A549 (cell line): ENCODE results near the gene ALOX12. TPM values are rescaled to one million over a fixed set of nuclear protein-coding genes. Genes with fewer than 3 reads are reported as not detected.
"Not testable (repeated sequence)": the region's sequence is repeated elsewhere in the genome, so short reads cannot be mapped to it uniquely, and the experiment has no call there.

ENCODE experiments used
- ATAC-seq, 2 experiments: fragments of 200-7000 bp in 1 of 2; fragments of >200 bp in 1 of 2; cut with Nextera tagmentation in 1 of 2; cut with Tn5 transposase in 1 of 2; 3 replicates each; pipeline versions ENCODE4 v1.8.0 to v1.9.1; 2018 to 2020; ENCODE audit warnings: mild to moderate bottlenecking in 1 of 2, moderate library complexity in 1 of 2
- CTCF ChIA-PET: fragments of 300-600 bp; sonication (Branson Sonifier 250); formaldehyde crosslinking; extraction: SDS; loops from one replicate; lab custom pipeline; 2021; ENCODE audit warnings: antibody characterized with exemption, inconsistent platforms; lab: Yijun Ruan, JAX
- POLR2A ChIA-PET: fragments of 350-600 bp; formaldehyde crosslinking; extraction: SDS; loops from one replicate; lab custom pipeline; 2021; ENCODE audit warnings: antibody characterized with exemption, inconsistent platforms; lab: Yijun Ruan, JAX
- DNase-seq, 2 experiments: peaks; one replicate each; pipeline versions ENCODE4 v3.0.0 to v3.0.0-alpha.2; 2011 to 2016; ENCODE audit warnings: low read depth in 1 of 2, low spot score in 1 of 2
- FAIRE-seq: peaks from 2 replicates; lab custom pipeline; 2011; peaks lifted over from hg19 to GRCh38; lab: Jason Lieb, UNC
- H3K27ac ChIP-seq, 2 experiments: fragments of >200 bp; sonication (Bioruptor Twin); formaldehyde crosslinking; 3 replicates each; pipeline ENCODE4 v1.5.1; 2016 to 2017
- H3K4me1 ChIP-seq: fragments of >200 bp; sonication (Bioruptor Twin); formaldehyde crosslinking; 3 replicates; pipeline ENCODE4 v1.6.1; 2016
- H3K4me2 ChIP-seq: fragments of >200 bp; sonication (Bioruptor Twin); formaldehyde crosslinking; 3 replicates; pipeline ENCODE4 v1.6.1; 2016
- H3K4me3 ChIP-seq: fragments of >200 bp; sonication (Bioruptor Twin); formaldehyde crosslinking; 3 replicates; pipeline ENCODE4 v1.5.1; 2016
- H3K9me3 ChIP-seq: fragments of >200 bp; sonication (Bioruptor Twin); formaldehyde crosslinking; 3 replicates; pipeline ENCODE4 v1.6.1; 2016
- CBX2 ChIP-seq: fragments of 200-600 bp; sonication (generic); IDR thresholded peaks from 2 replicates; pipeline ENCODE4 v1.6.1; 2016; ENCODE audit warnings: low read depth, mild to moderate bottlenecking, borderline replicate concordance
- CHD4 ChIP-seq: fragments of 200-600 bp; sonication (generic); IDR thresholded peaks from 2 replicates; pipeline ENCODE4 v1.6.1; 2016; ENCODE audit warnings: antibody characterized with exemption, mild to moderate bottlenecking, borderline replicate concordance
- EHF ChIP-seq: fragments of 250-450 bp; sonication (Bioruptor Pico); IDR thresholded peaks from 2 replicates; pipeline ENCODE4 v1.5.0; 2020; ENCODE audit warnings: mild to moderate bottlenecking
- EHMT2 ChIP-seq: fragments of 200-600 bp; sonication (generic); IDR thresholded peaks from 2 replicates; pipeline ENCODE4 v1.6.1; 2016; ENCODE audit warnings: antibody characterized with exemption, low read depth, mild to moderate bottlenecking, moderate library complexity
- EP300 ChIP-seq, 2 experiments: fragments of >200 bp; sonication (Bioruptor Twin); formaldehyde crosslinking; IDR thresholded peaks; 2 replicates in 1 of 2; 3 replicates in 1 of 2; pipeline ENCODE4 v1.6.1; 2016 to 2017
- ESRRA ChIP-seq: fragments of 150-350 bp; IDR thresholded peaks from 2 replicates; pipeline ENCODE4 v1.6.1; 2014; ENCODE audit warnings: mild to moderate bottlenecking, low read length, borderline replicate concordance
- FOSB ChIP-seq: fragments of 250-450 bp; sonication (Bioruptor Pico); IDR thresholded peaks from 2 replicates; pipeline ENCODE4 v1.5.0; 2020; ENCODE audit warnings: mild to moderate bottlenecking, moderate library complexity
- FOXS1 ChIP-seq: fragments of 250-450 bp; sonication (Bioruptor Pico); IDR thresholded peaks from 2 replicates; pipeline ENCODE4 v1.5.0; 2020; ENCODE audit warnings: mild to moderate bottlenecking, moderate library complexity
- GATA3 ChIP-seq: IDR thresholded peaks from 2 replicates; pipeline ENCODE4 v1.6.1; 2012; ENCODE audit warnings: borderline replicate concordance
- HDAC2 ChIP-seq: fragments of 200-600 bp; sonication (generic); IDR thresholded peaks from 2 replicates; pipeline ENCODE4 v1.6.1; 2016
- HEYL ChIP-seq: fragments of 250-450 bp; sonication (Bioruptor Pico); IDR thresholded peaks from 2 replicates; pipeline ENCODE4 v1.8.0; 2021; ENCODE audit warnings: mild to moderate bottlenecking, moderate library complexity
- HOXA7 ChIP-seq: fragments of 250-450 bp; sonication (Bioruptor Pico); IDR thresholded peaks from 2 replicates; pipeline ENCODE4 v1.5.0; 2020; ENCODE audit warnings: mild to moderate bottlenecking, moderate library complexity
- HOXB5 ChIP-seq: fragments of 250-450 bp; sonication (Bioruptor Pico); IDR thresholded peaks from 2 replicates; pipeline ENCODE4 v1.5.0; 2020; ENCODE audit warnings: mild to moderate bottlenecking, moderate library complexity
- MAZ ChIP-seq: fragments of 150-350 bp; IDR thresholded peaks from 2 replicates; pipeline ENCODE4 v1.6.1; 2014; ENCODE audit warnings: antibody characterized with exemption, low read depth, low read length, borderline replicate concordance
- MYC ChIP-seq: IDR thresholded peaks from 2 replicates; pipeline ENCODE4 v1.6.1; 2012; ENCODE audit warnings: mild to moderate bottlenecking, inconsistent platforms, low read length, improper control_type of control experiment, borderline replicate concordance
- NFE2L2 ChIP-seq: fragments of 150-350 bp; conservative IDR thresholded peaks from 2 replicates; pipeline ENCODE4 v1.6.1; 2014; ENCODE audit warnings: low read length
- NR3C1 ChIP-seq: fragments of >200 bp; sonication (Bioruptor Twin); formaldehyde crosslinking; IDR thresholded peaks from 3 replicates; pipeline ENCODE4 v1.6.1; 2017
- POLR2A ChIP-seq: IDR thresholded peaks from 2 replicates; pipeline ENCODE4 v1.6.1; 2012; ENCODE audit warnings: mild to moderate bottlenecking, low read length
- SMC3 ChIP-seq: fragments of >200 bp; sonication (Bioruptor Twin); formaldehyde crosslinking; IDR thresholded peaks from 3 replicates; pipeline ENCODE4 v1.6.1; 2018; ENCODE audit warnings: inconsistent platforms
- SREBF2 ChIP-seq: fragments of 450-650 bp; IDR thresholded peaks from 2 replicates; pipeline ENCODE4 v1.6.1; 2014; ENCODE audit warnings: mild to moderate bottlenecking, moderate library complexity
- ZNF302 ChIP-seq: fragments of 250-450 bp; sonication (Bioruptor Pico); IDR thresholded peaks from 2 replicates; pipeline ENCODE4 v1.9.0; 2021; ENCODE audit warnings: inconsistent platforms, mild to moderate bottlenecking, moderate library complexity
- WGBS: methylation state at CpG from one replicate; pipeline ENCODE4 v1.1.6; 2017; ENCODE audit errors: missing lambda C conversion rate; 5-methylcytosine and 5-hydroxymethylcytosine counted together
- polyA plus RNA-seq, 4 experiments: library from polyadenylated mRNA; depleted of rRNA in 3 of 4; stranded (reverse); fragments of >200 nt; fragmentation: RNase III in 1 of 4; extraction: RNeasy Plus Mini Kit Qiagen cat#74134 plus additional on column Dnase treatment in 1 of 4; gene quantifications; 2 replicates in 3 of 4; 3 replicates in 1 of 4; pipeline ENCODE4 v1.2.3, GENCODE V29; 2011 to 2017
- TF ChIP-seq, protein P1 (sequence below): fragments of 250-450 bp; sonication (Bioruptor Pico); IDR thresholded peaks from 2 replicates; pipeline ENCODE4 v1.5.0; 2020; ENCODE audit warnings: low read depth, mild to moderate bottlenecking, moderate library complexity
- TF ChIP-seq, protein P2 (sequence below): fragments of 450-650 bp; IDR thresholded peaks from 2 replicates; pipeline ENCODE4 v1.6.1; 2014; ENCODE audit warnings: antibody characterized with exemption
- TF ChIP-seq, protein P3 (sequence below): IDR thresholded peaks from 2 replicates; pipeline ENCODE4 v1.6.1; 2012
- TF ChIP-seq, protein P4 (sequence below): fragments of 200-600 bp; sonication (generic); IDR thresholded peaks from 2 replicates; pipeline ENCODE4 v1.6.1; 2016; ENCODE audit warnings: antibody characterized with exemption, mild to moderate bottlenecking, moderate library complexity
- TF ChIP-seq, protein P5 (sequence below): IDR thresholded peaks from 2 replicates; pipeline ENCODE4 v1.6.1; 2012

ALOX12 gene
- polyA plus RNA-seq, 2 of the 4 experiments (the other 2 are of a cell fraction), result not detected

DNA sequence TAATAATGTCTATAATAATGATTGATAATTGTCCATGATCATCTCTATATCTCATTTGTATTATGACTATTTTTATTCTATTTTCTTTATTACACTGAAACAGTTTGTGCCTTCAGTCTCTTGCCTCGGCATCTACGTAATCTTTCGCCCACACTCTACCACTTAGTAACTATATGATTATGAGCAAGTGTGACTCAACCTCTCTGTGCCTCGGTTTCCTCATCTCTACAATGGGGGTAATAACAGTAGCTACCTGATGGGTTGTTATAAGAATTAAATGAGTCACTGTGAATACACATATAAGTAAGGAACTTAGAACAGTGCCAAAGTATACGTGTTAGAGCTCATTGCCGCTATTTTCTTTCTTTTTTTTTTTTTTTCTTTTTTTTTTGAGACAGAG is 51.7 kb downstream of the ALOX12 start (continued):
- TF ChIP-seq, protein P1, sequence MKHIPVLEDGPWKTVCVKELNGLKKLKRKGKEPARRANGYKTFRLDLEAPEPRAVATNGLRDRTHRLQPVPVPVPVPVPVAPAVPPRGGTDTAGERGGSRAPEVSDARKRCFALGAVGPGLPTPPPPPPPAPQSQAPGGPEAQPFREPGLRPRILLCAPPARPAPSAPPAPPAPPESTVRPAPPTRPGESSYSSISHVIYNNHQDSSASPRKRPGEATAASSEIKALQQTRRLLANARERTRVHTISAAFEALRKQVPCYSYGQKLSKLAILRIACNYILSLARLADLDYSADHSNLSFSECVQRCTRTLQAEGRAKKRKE (CRISPR knock-in tag), result no peak
- no peak for TF ChIP-seq FOSB (CRISPR knock-in tag)
- TF ChIP-seq, protein P2, sequence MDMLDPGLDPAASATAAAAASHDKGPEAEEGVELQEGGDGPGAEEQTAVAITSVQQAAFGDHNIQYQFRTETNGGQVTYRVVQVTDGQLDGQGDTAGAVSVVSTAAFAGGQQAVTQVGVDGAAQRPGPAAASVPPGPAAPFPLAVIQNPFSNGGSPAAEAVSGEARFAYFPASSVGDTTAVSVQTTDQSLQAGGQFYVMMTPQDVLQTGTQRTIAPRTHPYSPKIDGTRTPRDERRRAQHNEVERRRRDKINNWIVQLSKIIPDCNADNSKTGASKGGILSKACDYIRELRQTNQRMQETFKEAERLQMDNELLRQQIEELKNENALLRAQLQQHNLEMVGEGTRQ, result no peak
- no peak for TF ChIP-seq SREBF2
- no peak for TF ChIP-seq EP300 (IDR thresholded peaks at IDR 0.05)

DNA sequence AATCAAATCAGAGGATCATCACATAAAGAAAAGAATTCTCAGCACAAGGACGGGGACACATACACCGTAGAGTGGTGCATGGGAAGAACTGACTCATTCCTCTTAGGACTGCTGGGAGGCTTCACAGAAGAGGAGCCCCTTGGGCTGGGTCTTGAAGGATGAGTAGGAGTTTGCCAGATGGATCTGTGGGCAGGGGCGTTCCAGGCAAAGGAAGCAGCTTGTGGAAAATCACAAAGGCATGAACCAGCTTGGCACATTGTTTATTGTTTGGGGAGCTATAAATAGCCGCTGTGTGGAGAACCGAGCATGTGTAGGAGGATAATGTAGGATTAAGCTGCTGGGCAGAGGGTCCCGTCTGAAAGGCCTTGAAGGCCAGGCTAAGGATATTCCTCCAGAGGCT is 53.1 kb downstream of the ALOX12 start:
- ChIA-PET POLR2A (no interaction called here), CTCF (interaction anchor here (0.7 to 34.0 kb wide), 9 partner anchors 13 to 272 kb away, joined by 3 to 1477 read pairs (median 17); partner anchors contain the start of genes ASGR1 and ASGR2)
- FAIRE-seq, result no peak

DNA sequence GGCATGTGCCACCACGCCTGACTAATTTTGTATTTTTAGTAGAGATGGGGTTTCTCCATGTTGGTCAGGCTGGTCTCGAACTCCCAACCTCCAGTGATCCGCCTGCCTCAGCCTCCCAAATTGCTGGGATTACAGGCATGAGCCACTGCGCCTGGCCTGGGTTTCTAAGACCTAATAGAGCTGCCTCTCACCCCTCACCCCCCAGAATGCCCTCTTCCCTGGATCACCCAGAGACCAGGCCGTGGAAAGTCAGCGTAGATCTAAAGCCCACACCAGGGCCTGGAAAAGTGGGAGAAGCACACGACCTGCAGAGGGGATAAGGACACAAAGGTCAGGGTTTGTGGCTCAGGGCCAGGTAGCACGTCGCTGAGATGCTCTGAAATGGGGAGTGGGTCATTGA is 54.7 kb downstream of the ALOX12 start:
- H3K4me1 ChIP-seq, H3K4me3 ChIP-seq, DNase-seq, FAIRE-seq, H3K27ac ChIP-seq, POLR2A ChIA-PET, ATAC-seq, H3K9me3 ChIP-seq, H3K4me2 ChIP-seq: not testable (repeated sequence)
- 69% methylated on average over 9 of the region's 9 CpGs for WGBS
- CTCF ChIA-PET, result interaction anchor here (0.9 to 34.0 kb wide), 18 partner anchors 10 to 510 kb away, joined by 3 to 1477 read pairs (median 10); partner anchors contain the start of genes ACADVL, ASGR1, ASGR2 and DLG4

More for the DNA sequence above, 53.1 kb downstream of the ALOX12 start:
- Histone ChIP-seq H3K4me2 (no peak overlapping the region), H3K9me3 (no peaks in the 10 kb centered on the region), H3K4me1 (peaks cover 11% of the 10 kb centered on the region), H3K27ac (0 out of 6 replicates have a peak overlapping the region, but pooled peaks of 1 of the 2 experiments have one; percentile 16)
- no peak for DNase-seq
- ATAC-seq, result no peak
- WGBS, result 71% methylated on average over 6 of the region's 6 CpGs
- TF ChIP-seq EHF (CRISPR knock-in tag), result no peak
- TF ChIP-seq HOXA7, result no peak
- TF ChIP-seq, protein P3, sequence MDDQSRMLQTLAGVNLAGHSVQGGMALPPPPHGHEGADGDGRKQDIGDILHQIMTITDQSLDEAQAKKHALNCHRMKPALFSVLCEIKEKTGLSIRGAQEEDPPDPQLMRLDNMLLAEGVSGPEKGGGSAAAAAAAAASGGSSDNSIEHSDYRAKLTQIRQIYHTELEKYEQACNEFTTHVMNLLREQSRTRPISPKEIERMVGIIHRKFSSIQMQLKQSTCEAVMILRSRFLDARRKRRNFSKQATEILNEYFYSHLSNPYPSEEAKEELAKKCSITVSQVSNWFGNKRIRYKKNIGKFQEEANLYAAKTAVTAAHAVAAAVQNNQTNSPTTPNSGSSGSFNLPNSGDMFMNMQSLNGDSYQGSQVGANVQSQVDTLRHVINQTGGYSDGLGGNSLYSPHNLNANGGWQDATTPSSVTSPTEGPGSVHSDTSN, result no peak
- TF ChIP-seq ZNF302 (CRISPR knock-in tag), result no peak
- TF ChIP-seq NFE2L2, result no peak
- no peak for TF ChIP-seq NR3C1
- no peak for TF ChIP-seq ESRRA
- TF ChIP-seq MYC, result no peak
- TF ChIP-seq HEYL (CRISPR knock-in tag), result no peak
- TF ChIP-seq HOXB5 (CRISPR knock-in tag), result no peak
- TF ChIP-seq EHMT2, result no peak
- TF ChIP-seq GATA3, result no peak
- no peak for TF ChIP-seq FOXS1 (CRISPR knock-in tag)
- TF ChIP-seq CBX2, result no peak
- no peak for TF ChIP-seq CHD4
- TF ChIP-seq, all 56 proteins: peak for 0
- no peak overlapping the region for H3K4me3 ChIP-seq

DNA sequence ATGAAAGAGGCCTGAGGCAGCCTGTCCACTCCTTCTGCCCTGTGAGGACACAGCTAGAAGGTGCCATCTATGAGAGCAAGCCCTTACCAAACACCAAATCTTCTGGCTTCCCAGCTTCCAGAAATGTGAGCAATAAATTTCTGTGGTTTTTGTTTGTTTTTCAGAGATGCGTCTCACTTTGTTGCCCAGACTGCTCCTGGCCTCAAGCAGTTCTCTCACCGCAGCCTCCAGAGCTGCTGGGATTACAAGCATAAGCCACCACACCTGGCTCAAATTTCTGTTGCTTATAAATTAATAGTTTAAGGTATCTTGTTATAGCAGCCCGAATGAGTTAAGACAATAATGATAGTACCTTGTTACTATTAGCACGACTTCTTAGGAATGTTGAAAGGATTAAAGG is 60.5 kb downstream of the ALOX12 start:
- ChIA-PET CTCF (interaction anchor here (0.6 to 34.0 kb wide), 5 partner anchors 16 to 109 kb away, joined by 3 to 1477 read pairs (median 3); partner anchors contain the start of genes ASGR2, SLC16A11 and SLC16A13), POLR2A (no interaction called here)
- FAIRE-seq, result no peak
- H3K9me3 ChIP-seq, result no peaks in the 10 kb centered on the region
- H3K4me2 ChIP-seq, result no peak overlapping the region
- WGBS, result 41% methylated on average over 4 of the region's 4 CpGs
- H3K4me3 ChIP-seq, result no peak overlapping the region
- no peak for ATAC-seq
- H3K27ac ChIP-seq, result peak overlapping the region; percentile 34 to 49; a peak in 3 of 6 replicates
- peaks cover 28% of the 10 kb centered on the region for H3K4me1 ChIP-seq
- no peak for DNase-seq
- TF ChIP-seq, protein P4, sequence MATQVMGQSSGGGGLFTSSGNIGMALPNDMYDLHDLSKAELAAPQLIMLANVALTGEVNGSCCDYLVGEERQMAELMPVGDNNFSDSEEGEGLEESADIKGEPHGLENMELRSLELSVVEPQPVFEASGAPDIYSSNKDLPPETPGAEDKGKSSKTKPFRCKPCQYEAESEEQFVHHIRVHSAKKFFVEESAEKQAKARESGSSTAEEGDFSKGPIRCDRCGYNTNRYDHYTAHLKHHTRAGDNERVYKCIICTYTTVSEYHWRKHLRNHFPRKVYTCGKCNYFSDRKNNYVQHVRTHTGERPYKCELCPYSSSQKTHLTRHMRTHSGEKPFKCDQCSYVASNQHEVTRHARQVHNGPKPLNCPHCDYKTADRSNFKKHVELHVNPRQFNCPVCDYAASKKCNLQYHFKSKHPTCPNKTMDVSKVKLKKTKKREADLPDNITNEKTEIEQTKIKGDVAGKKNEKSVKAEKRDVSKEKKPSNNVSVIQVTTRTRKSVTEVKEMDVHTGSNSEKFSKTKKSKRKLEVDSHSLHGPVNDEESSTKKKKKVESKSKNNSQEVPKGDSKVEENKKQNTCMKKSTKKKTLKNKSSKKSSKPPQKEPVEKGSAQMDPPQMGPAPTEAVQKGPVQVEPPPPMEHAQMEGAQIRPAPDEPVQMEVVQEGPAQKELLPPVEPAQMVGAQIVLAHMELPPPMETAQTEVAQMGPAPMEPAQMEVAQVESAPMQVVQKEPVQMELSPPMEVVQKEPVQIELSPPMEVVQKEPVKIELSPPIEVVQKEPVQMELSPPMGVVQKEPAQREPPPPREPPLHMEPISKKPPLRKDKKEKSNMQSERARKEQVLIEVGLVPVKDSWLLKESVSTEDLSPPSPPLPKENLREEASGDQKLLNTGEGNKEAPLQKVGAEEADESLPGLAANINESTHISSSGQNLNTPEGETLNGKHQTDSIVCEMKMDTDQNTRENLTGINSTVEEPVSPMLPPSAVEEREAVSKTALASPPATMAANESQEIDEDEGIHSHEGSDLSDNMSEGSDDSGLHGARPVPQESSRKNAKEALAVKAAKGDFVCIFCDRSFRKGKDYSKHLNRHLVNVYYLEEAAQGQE, result no peak
- TF ChIP-seq MYC, result no peak
- no peak for TF ChIP-seq SREBF2
- TF ChIP-seq, protein P3, result no peak
- TF ChIP-seq, protein P5, sequence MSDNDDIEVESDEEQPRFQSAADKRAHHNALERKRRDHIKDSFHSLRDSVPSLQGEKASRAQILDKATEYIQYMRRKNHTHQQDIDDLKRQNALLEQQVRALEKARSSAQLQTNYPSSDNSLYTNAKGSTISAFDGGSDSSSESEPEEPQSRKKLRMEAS, result no peak
- TF ChIP-seq MAZ, result no peak
- TF ChIP-seq CHD4, result no peak
- no peak for TF ChIP-seq POLR2A
- no peak for TF ChIP-seq SMC3
- no peak for TF ChIP-seq HDAC2
